ENCODE measurements around the gene ACP7.

DNA sequence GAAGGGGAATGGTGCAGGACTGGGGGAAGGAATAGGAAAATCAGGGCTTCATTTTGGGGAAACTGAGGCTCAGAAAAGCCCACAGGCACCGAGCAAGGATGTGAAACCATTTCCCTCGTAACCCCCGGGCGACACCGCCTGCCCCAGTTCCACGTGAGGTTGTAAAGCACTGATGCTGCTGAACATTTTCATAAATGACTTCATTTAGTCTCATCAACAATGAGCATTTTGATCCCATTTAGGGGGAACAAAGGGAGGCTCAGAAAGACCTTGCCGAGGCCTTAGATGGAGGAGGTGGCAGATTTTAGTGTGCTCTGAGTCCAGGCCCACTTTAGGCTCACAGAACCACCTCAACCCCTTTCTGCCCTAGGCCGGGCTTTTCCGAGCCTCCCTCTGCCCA, 31.3 kb upstream of the ACP7 start:
- TF ChIP-seq, protein P1, sequence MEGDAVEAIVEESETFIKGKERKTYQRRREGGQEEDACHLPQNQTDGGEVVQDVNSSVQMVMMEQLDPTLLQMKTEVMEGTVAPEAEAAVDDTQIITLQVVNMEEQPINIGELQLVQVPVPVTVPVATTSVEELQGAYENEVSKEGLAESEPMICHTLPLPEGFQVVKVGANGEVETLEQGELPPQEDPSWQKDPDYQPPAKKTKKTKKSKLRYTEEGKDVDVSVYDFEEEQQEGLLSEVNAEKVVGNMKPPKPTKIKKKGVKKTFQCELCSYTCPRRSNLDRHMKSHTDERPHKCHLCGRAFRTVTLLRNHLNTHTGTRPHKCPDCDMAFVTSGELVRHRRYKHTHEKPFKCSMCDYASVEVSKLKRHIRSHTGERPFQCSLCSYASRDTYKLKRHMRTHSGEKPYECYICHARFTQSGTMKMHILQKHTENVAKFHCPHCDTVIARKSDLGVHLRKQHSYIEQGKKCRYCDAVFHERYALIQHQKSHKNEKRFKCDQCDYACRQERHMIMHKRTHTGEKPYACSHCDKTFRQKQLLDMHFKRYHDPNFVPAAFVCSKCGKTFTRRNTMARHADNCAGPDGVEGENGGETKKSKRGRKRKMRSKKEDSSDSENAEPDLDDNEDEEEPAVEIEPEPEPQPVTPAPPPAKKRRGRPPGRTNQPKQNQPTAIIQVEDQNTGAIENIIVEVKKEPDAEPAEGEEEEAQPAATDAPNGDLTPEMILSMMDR (IDR thresholded peaks at IDR 0.05; ENCODE audit: extremely low read depth in 1 of 2, insufficient read depth in 1 of 2, low read depth in 1 of 2, low read length in 2 of 2), result no peak
- no peak for TF ChIP-seq POLR2A (IDR thresholded peaks at IDR 0.05; ENCODE audit: low read depth, low read length)
- no peak for TF ChIP-seq FOS (IDR thresholded peaks at IDR 0.05; ENCODE audit: borderline replicate concordance, insufficient read depth, low read length)
- no peak for TF ChIP-seq MYC (IDR thresholded peaks at IDR 0.05; ENCODE audit: low read depth, low read length)
